RPMI8226 (cell line): ENCODE results near the gene SURF1.

Source experiments
- DNase-seq: peaks from one replicate; pipeline ENCODE4 v3.0.0-alpha.2; 2015

Gene SURF1

GRCh38 chr9:133315997-133316396 lies 40.3 kb downstream of the SURF1 start:
- DNase-seq: no peak

GRCh38 chr9:133309608-133310007 lies 46.7 kb downstream of the SURF1 start:
- no peak for DNase-seq

GRCh38 chr9:133307301-133307700 lies 49.0 kb downstream of the SURF1 start:
- no peak for DNase-seq

GRCh38 chr9:133306242-133307204 lies 49.8 kb downstream of the SURF1 start:
- peak; percentile 29 for DNase-seq

- no peak for DNase-seq
Measured at GRCh38 chr9:133305731-133306130, 50.6 kb downstream of the SURF1 start.

- no peak for DNase-seq
Measured at GRCh38 chr9:133304477-133305377, 51.6 kb downstream of the SURF1 start.

GRCh38 chr9:133304158-133304470 lies 52.2 kb downstream of the SURF1 start:
- no peak for DNase-seq

GRCh38 chr9:133303266-133304157 lies 52.8 kb downstream of the SURF1 start:
- no peak for DNase-seq
